IPS DF 6.9 (cell line): ENCODE measurements around the gene MPZL2.

Source experiments
- DNase-seq: peaks from one replicate; pipeline ENCODE4 v3.0.0-alpha.2; 2013; ENCODE audit warnings: low read depth, low spot score
- H3K27ac ChIP-seq: one replicate; pipeline ENCODE4 v1.5.1; 2013; ENCODE audit warnings: low read length, control low read depth
- H3K27me3 ChIP-seq: 2 replicates; pipeline ENCODE4 v1.6.1; 2013; ENCODE audit warnings: mild to moderate bottlenecking, low read length; ENCODE audit not compliant: control insufficient read depth, insufficient read depth
- H3K36me3 ChIP-seq: 2 replicates; pipeline ENCODE4 v1.6.1; 2013; ENCODE audit warnings: low read length; ENCODE audit not compliant: control insufficient read depth, insufficient read depth
- H3K4me1 ChIP-seq: 2 replicates; pipeline ENCODE4 v1.6.1; 2013; ENCODE audit warnings: low read length; ENCODE audit not compliant: control insufficient read depth, insufficient read depth
- H3K4me3 ChIP-seq: 2 replicates; pipeline ENCODE4 v1.5.1; 2013; ENCODE audit warnings: mild to moderate bottlenecking, low read length
- H3K9me3 ChIP-seq: 2 replicates; pipeline ENCODE4 v1.6.1; 2013; ENCODE audit warnings: low read length, inconsistent platforms; ENCODE audit not compliant: control insufficient read depth, insufficient read depth
- WGBS: extraction: QIAGEN DNeasy Blood & Tissue Kit; methylation state at CpG from one replicate; pipeline ENCODE4 v1.1.7; 2013; ENCODE audit warnings: mixed read lengths, missing lambda C conversion rate; ENCODE audit not compliant: insufficient read length, insufficient coverage; 5-methylcytosine and 5-hydroxymethylcytosine counted together

The MPZL2 gene

GRCh38 chr11:118213781-118214180, 50.3 kb downstream of the MPZL2 start:
- no peaks in the 10 kb centered on the region for H3K27me3 ChIP-seq
- no peak overlapping the region for H3K4me3 ChIP-seq
- DNase-seq: no peak
- H3K27ac ChIP-seq: no peak overlapping the region
- H3K4me1 ChIP-seq: peaks cover 4% of the 10 kb centered on the region; the same call in 1 of the 2 replicates
- no peaks in the 10 kb centered on the region for H3K9me3 ChIP-seq
- no CpG with 5 or more reads among the region's 2 CpGs for WGBS
- no peaks in the 10 kb centered on the region for H3K36me3 ChIP-seq

DNA sequence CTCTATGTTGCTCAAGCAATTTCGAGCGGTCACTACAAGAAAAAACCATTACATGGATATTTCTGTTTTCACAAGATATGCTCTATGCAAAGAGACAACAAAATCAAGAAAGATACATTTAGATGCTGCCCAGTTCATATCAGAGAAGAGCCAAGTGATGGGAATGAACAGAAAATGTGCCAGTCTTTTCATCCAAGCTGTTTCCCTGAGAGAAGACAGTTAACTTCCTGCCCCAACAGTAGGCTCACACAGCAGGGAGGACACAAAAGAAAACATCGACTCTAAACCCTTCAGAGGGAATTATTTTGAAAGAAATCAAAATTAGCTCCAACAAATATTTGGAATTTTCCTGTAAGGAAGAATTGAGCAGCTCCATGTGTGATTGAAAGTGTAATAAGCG, 50.9 kb downstream of the MPZL2 start:
- 100% methylated on average over 1 of the region's 4 CpGs for WGBS
- no peak overlapping the region for H3K4me3 ChIP-seq
- H3K9me3 ChIP-seq: no peaks in the 10 kb centered on the region
- no peak for DNase-seq
- H3K36me3 ChIP-seq: no peaks in the 10 kb centered on the region
- peaks cover 4% of the 10 kb centered on the region; the same call in 1 of the 2 replicates for H3K4me1 ChIP-seq
- no peaks in the 10 kb centered on the region for H3K27me3 ChIP-seq
- H3K27ac ChIP-seq: no peak overlapping the region

- Histone ChIP-seq H3K4me1 (peaks cover 4% of the 10 kb centered on the region; the same call in 1 of the 2 replicates), H3K4me3 (no peak overlapping the region), H3K27me3 (no peaks in the 10 kb centered on the region), H3K27ac (no peak overlapping the region), H3K36me3 (no peaks in the 10 kb centered on the region), H3K9me3 (no peaks in the 10 kb centered on the region)
- no peak for DNase-seq
- WGBS: no CpG with 5 or more reads among the region's 2 CpGs
Observed at GRCh38 chr11:118212781-118213191, 51.3 kb downstream of the MPZL2 start.

DNA sequence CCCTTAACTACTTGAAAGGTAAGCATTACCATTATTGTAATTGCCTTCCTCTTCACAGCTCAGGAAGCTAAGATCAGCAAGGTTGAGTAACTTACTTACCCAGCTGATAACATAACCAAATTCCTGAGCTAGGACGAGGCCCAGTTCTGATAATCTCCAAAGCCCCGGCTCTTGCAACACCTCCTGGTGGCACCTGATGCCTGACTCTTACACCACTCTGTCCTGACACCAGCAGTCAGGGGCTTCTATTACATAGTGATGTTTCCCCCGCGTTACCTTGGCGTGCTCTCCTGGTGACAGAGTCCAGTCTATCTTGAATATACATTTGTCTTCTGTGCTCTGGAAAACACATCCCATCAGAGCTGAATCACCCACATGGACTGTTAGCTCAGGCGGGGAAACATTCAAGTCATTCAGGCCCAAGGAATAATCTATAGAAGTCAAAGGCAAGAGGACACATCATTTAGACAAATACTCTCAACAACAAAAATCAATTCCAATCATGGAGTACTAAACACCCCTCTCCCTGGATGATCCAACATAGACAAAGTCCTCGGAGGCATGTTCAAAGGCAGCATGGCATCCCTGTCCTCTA, 51.9 kb downstream of the MPZL2 start:
- no peaks in the 10 kb centered on the region for H3K9me3 ChIP-seq
- H3K36me3 ChIP-seq: no peaks in the 10 kb centered on the region
- no CpG with 5 or more reads among the region's 7 CpGs for WGBS
- no peak for DNase-seq
- H3K4me3 ChIP-seq: no peak overlapping the region
- H3K27me3 ChIP-seq: no peaks in the 10 kb centered on the region
- H3K4me1 ChIP-seq: peaks cover 4% of the 10 kb centered on the region; the same call in 1 of the 2 replicates
- H3K27ac ChIP-seq: no peak overlapping the region

GRCh38 chr11:118211006-118211405, 53.1 kb downstream of the MPZL2 start:
- Histone ChIP-seq H3K27me3 (no peaks in the 10 kb centered on the region), H3K36me3 (no peaks in the 10 kb centered on the region), H3K27ac (no peak overlapping the region), H3K9me3 (no peaks in the 10 kb centered on the region), H3K4me1 (peaks cover 4% of the 10 kb centered on the region; the same call in 1 of the 2 replicates), H3K4me3 (no peak overlapping the region)
- no peak for DNase-seq
- WGBS: no CpG with 5 or more reads among the region's 6 CpGs

DNA sequence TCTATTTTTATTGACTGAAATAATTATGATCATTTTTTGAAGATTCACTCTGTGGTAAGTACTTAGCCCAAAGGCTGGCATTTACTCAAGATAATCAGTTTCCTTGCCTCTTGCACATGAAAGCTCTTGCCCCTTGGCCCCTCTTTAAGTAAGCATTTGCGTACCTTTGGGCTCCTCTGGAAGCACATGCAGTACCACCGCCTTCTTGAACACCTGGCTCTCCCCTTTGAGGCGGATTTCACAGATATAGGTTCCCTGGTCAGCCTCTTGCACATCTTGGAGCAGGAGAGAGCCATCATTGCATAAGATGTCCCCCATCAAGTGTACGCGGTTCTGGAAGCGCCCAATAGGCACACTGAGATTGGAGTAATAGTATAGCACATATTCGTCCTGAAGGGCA, 53.8 kb downstream of the MPZL2 start:
- no peak for DNase-seq
- no peaks in the 10 kb centered on the region for H3K9me3 ChIP-seq
- H3K27me3 ChIP-seq: no peaks in the 10 kb centered on the region
- H3K36me3 ChIP-seq: no peaks in the 10 kb centered on the region
- no peak overlapping the region for H3K27ac ChIP-seq
- peaks cover 4% of the 10 kb centered on the region; the same call in 1 of the 2 replicates for H3K4me1 ChIP-seq
- no peak overlapping the region for H3K4me3 ChIP-seq
- no CpG with 5 or more reads among the region's 7 CpGs for WGBS

GRCh38 chr11:118209033-118209432, 55.1 kb downstream of the MPZL2 start:
- no peak for DNase-seq
- Histone ChIP-seq H3K27me3 (no peaks in the 10 kb centered on the region), H3K27ac (no peak overlapping the region), H3K4me1 (peaks cover 4% of the 10 kb centered on the region; the same call in 1 of the 2 replicates), H3K4me3 (no peak overlapping the region), H3K36me3 (no peaks in the 10 kb centered on the region), H3K9me3 (no peaks in the 10 kb centered on the region)
- WGBS: no CpG with 5 or more reads among the region's 3 CpGs

GRCh38 chr11:118207079-118207478, 57.0 kb downstream of the MPZL2 start:
- no peak for DNase-seq
- peaks cover 3% of the 10 kb centered on the region; the same call in 1 of the 2 replicates for H3K4me1 ChIP-seq
- H3K27ac ChIP-seq: no peak overlapping the region
- no CpG with 5 or more reads among the region's 2 CpGs for WGBS
- H3K4me3 ChIP-seq: no peak overlapping the region
- H3K36me3 ChIP-seq: no peaks in the 10 kb centered on the region
- H3K27me3 ChIP-seq: no peaks in the 10 kb centered on the region
- H3K9me3 ChIP-seq: no peaks in the 10 kb centered on the region

- Histone ChIP-seq H3K27ac (no peak overlapping the region), H3K4me3 (no peak overlapping the region), H3K9me3 (no peaks in the 10 kb centered on the region), H3K36me3 (no peaks in the 10 kb centered on the region), H3K27me3 (no peaks in the 10 kb centered on the region), H3K4me1 (no peaks in the 10 kb centered on the region)
- no peak for DNase-seq
- no CpG with 5 or more reads among the region's 1 CpG for WGBS
Observed at GRCh38 chr11:118206391-118207031, 57.6 kb downstream of the MPZL2 start.

DNA sequence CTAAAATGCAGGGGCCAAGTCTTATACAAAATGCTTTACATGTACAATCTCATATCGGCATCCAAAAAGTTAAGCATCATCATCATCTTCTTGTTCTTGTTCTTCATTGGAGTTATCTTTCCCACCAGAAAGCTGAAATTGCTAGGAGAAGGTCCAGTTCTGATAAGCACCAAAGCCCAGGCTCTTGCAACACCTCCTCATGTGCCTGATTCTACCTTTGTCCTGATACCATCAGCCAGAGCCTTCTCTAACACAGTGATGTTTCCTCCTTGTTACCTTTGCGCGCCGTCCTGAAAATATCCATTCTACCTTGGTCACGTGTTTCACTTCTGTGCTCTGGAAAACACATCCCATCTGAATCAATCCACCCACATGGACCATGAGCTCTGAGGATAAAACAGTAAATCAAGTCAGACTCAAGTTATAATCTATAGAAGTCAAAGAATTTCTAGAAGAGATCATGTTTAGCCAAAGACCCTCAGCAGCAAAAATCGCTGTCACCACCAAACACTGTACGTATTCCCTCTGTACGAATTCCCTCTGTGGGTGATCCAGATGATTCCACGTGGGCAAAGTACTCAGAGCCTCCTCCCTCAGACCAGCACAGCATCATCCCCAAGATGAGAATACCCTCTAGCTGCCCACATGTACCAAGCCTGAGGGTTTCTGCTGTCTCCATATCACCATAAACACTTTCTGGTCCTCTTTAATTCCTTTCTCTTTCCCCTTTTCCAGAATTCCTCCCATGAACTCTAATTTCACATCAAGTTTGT, 58.3 kb downstream of the MPZL2 start:
- no peaks in the 10 kb centered on the region for H3K36me3 ChIP-seq
- no peaks in the 10 kb centered on the region for H3K9me3 ChIP-seq
- no peaks in the 10 kb centered on the region for H3K27me3 ChIP-seq
- no peaks in the 10 kb centered on the region for H3K4me1 ChIP-seq
- no peak overlapping the region for H3K4me3 ChIP-seq
- no peak for DNase-seq
- no CpG with 5 or more reads among the region's 9 CpGs for WGBS
- H3K27ac ChIP-seq: no peak overlapping the region
